Upper lobe of left lung (tissue), 6 donors: Measurements from ENCODE around the gene DIAPH3. TPM values are rescaled to one million over a fixed set of nuclear protein-coding genes. Genes with fewer than 3 reads are reported as not detected.

Experiments
- ATAC-seq, 2 donors: fragments of 200-7000 bp; cut with Tn5 transposase; one replicate each; pipeline ENCODE4 v1.9.1; 2022; ENCODE audit warnings: mild to moderate bottlenecking in 2 of 2, moderate library complexity in 2 of 2; ENCODE audit not compliant: low FRiP score in 2 of 2
- DNase-seq, 2 donors: peaks; one replicate each; pipeline ENCODE4 v3.0.0-alpha.2; 2019 to 2020
- H3K27ac ChIP-seq, 4 donors: fragments of 200-600 bp; sonication (generic); one replicate each; pipeline ENCODE4 v1.5.1; 2016 to 2019
- H3K27me3 ChIP-seq, 4 donors: fragments of 200-600 bp; sonication (generic); one replicate each; pipeline ENCODE4 v1.5.1; 2017 to 2019
- H3K36me3 ChIP-seq, 4 donors: fragments of 200-600 bp; sonication (generic); one replicate each; pipeline ENCODE4 v1.5.1; 2016 to 2019
- H3K4me1 ChIP-seq, 4 donors: fragments of 200-600 bp; sonication (generic); one replicate each; pipeline ENCODE4 v1.5.1; 2018 to 2019
- H3K4me3 ChIP-seq, 4 donors: fragments of 200-600 bp; sonication (generic); one replicate each; pipeline ENCODE4 v1.5.1; 2017 to 2019; ENCODE audit warnings: mild to moderate bottlenecking in 2 of 4, moderate library complexity in 1 of 4
- H3K9me3 ChIP-seq, 4 donors: fragments of 200-600 bp; sonication (generic); one replicate each; pipeline ENCODE4 v1.5.1; 2018 to 2019
- EP300 ChIP-seq, 4 donors: sonication (generic); formaldehyde crosslinking; IDR thresholded peaks; one replicate each; pipeline ENCODE4 v1.5.1; 2017; ENCODE audit warnings: antibody characterized with exemption in 4 of 4, control low read depth in 2 of 4
- POLR2A ChIP-seq, 4 donors: fragments of 450-650 bp; IDR thresholded peaks; one replicate each; pipeline ENCODE4 v1.5.1; 2016 to 2017; ENCODE audit warnings: antibody characterized with exemption in 4 of 4, mild to moderate bottlenecking in 2 of 4
- POLR2AphosphoS5 ChIP-seq, 2 donors: sonication (generic); formaldehyde crosslinking; IDR thresholded peaks; one replicate each; pipeline ENCODE4 v1.5.1; 2017; ENCODE audit warnings: antibody characterized with exemption in 2 of 2
- WGBS, 2 donors: methylation state at CpG; one replicate each; pipeline ENCODE4 v1.1.5; 2017 to 2018; 5-methylcytosine and 5-hydroxymethylcytosine counted together
- total RNA-seq, 6 donors: library from RNA; depleted of rRNA in 4 of 6; stranded (reverse); fragments of >200 nt in 4 of 6; gene quantifications; one replicate each; pipeline versions ENCODE4 v1.1.0 to v1.2.1, GENCODE V29; 2016 to 2021
- TF ChIP-seq, protein P1 (sequence below), 6 experiments: fragments of 450-650 bp in 4 of 6; fragments of 200-600 bp in 2 of 6; sonication (generic) in 2 of 6; IDR thresholded peaks; one replicate each; pipeline ENCODE4 v1.5.1; 2016 to 2019; ENCODE audit warnings: antibody characterized with exemption in 6 of 6
- donor health status: DM: no; HTN: no; CAD: no; lungs with moderate emphysema.
- donor health status: DM: no; HTN: yes; CAD: no; lungs with severe emphysema.

Gene DIAPH3
- total RNA-seq, 6 donors from 2014 or later, result 2.8 to 6.3 (median 5.4) TPM

DNA sequence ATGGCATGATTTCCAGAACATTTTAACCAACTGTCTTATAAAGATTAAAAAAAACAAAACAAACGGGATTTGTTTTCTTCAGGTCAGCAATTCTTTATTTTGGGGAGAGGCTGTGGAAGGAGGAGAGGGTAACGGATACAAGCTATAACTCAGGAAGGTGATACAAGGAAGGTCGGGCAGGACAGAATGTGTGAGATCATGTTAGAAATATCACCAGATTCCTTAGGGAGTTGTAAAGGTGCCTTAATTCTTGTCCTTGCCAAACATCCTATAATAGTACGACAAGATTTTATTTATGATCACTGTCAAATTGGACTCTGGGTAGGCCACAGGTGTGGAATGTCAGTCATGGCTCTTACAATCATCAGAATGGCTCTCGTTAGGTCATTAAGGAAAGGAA is 503.1 kb downstream of the DIAPH3 start:
- TF ChIP-seq POLR2AphosphoS5 (IDR thresholded peaks at IDR 0.05) (no peak), EP300 (IDR thresholded peaks at IDR 0.05) (no peak), POLR2A (IDR thresholded peaks at IDR 0.05) (no peak)
- TF ChIP-seq, protein P1, sequence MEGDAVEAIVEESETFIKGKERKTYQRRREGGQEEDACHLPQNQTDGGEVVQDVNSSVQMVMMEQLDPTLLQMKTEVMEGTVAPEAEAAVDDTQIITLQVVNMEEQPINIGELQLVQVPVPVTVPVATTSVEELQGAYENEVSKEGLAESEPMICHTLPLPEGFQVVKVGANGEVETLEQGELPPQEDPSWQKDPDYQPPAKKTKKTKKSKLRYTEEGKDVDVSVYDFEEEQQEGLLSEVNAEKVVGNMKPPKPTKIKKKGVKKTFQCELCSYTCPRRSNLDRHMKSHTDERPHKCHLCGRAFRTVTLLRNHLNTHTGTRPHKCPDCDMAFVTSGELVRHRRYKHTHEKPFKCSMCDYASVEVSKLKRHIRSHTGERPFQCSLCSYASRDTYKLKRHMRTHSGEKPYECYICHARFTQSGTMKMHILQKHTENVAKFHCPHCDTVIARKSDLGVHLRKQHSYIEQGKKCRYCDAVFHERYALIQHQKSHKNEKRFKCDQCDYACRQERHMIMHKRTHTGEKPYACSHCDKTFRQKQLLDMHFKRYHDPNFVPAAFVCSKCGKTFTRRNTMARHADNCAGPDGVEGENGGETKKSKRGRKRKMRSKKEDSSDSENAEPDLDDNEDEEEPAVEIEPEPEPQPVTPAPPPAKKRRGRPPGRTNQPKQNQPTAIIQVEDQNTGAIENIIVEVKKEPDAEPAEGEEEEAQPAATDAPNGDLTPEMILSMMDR (IDR thresholded peaks at IDR 0.05), result no peak
- no peaks in the 10 kb centered on the region for H3K36me3 ChIP-seq
- no peak overlapping the region for H3K27ac ChIP-seq
- H3K9me3 ChIP-seq, result no peaks in the 10 kb centered on the region
- ATAC-seq (no peak), DNase-seq (no peak)
- no peaks in the 10 kb centered on the region for H3K4me1 ChIP-seq
- no peak overlapping the region for H3K4me3 ChIP-seq
- H3K27me3 ChIP-seq, result no peaks in the 10 kb centered on the region
- WGBS, 2 donors, result 91 to 92% methylated on average over 5 of the region's 5 CpGs

DNA sequence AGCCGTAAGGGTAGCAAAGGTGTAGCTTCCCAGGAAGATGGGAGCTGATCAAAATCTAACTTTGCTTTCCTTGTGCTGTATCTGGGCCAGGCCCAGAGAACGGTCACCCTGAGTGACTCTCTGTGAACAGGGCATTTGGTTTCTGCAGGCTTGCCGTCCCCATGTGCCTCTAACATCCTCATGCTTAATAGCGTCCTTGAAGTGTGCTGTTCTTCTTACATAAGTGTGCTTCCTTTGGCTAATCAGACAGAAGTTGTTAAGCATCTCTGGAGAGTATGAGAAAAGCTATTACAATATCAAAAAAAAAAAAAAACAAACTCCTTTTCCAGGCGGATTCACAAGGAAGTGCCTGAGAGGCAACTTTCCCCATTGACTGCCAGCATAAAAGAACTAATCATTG is 503.7 kb downstream of the DIAPH3 start:
- H3K36me3 ChIP-seq, result no peaks in the 10 kb centered on the region
- WGBS, 2 donors, result 77 to 80% methylated on average over 5 of the region's 5 CpGs
- no peaks in the 10 kb centered on the region for H3K27me3 ChIP-seq
- no peak for DNase-seq
- H3K27ac ChIP-seq, result no peak overlapping the region
- no peaks in the 10 kb centered on the region for H3K9me3 ChIP-seq
- ATAC-seq, result no peak
- no peaks in the 10 kb centered on the region for H3K4me1 ChIP-seq
- TF ChIP-seq POLR2AphosphoS5 (IDR thresholded peaks at IDR 0.05), result no peak
- TF ChIP-seq EP300 (IDR thresholded peaks at IDR 0.05), result no peak
- no peak for TF ChIP-seq POLR2A (IDR thresholded peaks at IDR 0.05)
- TF ChIP-seq, protein P1 (IDR thresholded peaks at IDR 0.05), result no peak
- no peak overlapping the region for H3K4me3 ChIP-seq

DNA sequence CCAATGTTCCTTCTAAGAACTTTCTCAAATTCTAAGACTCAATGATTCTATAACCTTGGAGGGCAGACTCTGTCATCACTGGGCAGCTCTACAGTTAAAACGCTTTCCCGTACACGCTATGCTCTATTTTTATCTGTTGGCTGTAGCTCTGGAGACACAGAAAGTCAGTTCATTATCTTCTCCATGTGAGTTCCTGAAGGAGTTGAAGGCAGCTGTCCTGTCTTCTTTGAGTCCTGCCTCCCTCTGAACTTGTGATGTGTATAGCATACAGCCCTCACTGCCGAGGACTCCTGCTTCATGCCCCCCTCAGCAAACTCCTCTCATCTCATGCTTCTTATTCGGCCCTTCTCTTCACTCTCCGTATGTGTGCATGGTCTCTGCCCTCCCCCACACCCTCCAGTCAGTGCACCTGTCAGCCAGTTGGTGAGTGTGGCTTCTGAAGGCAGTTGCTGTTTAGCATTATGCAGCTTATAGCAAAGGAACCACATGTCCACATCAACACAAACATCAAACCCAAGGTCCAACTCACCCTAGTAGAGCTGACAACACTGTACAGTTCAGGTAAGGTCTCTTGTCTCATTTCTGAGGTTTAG is 504.9 kb downstream of the DIAPH3 start:
- ATAC-seq, result no peak
- H3K9me3 ChIP-seq, result no peaks in the 10 kb centered on the region
- 92 to 94% methylated on average over 6 of the region's 6 CpGs for WGBS, 2 donors

DNA sequence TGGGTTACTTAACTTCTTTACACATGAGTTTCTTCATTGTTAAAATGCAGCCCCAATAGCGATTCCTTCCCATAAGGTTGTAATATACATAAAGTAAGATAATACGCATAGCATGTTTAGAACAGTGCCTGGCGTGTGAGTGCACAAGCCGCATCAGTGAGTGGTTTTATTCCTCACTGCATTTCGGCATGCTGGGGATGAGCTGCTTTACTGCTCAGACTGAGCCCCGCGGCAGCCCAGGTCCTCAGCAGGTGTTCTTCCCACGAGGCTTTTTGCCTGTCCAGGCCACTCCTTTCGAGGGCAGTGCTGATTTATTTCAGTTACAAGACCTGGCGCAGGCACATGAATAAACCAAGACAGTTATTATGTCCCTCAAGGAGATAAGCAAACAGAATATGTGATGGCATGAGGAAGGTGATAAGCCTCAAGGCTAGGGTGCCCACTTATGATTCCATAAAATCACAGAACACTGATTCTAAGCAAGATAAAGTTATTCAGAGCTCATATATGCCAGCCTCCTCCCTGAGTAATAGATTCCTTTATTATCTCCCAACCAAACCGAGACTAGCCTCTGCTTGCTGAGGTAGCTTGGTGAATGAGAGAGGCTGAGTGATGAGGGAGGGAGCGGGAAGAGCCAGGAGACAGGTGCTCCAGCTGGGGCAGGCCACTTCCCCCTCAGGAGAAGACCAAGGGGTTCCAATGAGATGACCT is 505.5 kb downstream of the DIAPH3 start:
- WGBS, 2 donors, result 82% methylated on average over 12 of the region's 12 CpGs
- ATAC-seq (no peak), DNase-seq (peak in 1 of 2 donors; percentile 15)
- Histone ChIP-seq H3K4me1 (no peaks in the 10 kb centered on the region), H3K4me3 (no peak overlapping the region), H3K27ac (no peak overlapping the region), H3K27me3 (no peaks in the 10 kb centered on the region), H3K36me3 (no peaks in the 10 kb centered on the region), H3K9me3 (no peaks in the 10 kb centered on the region)
- TF ChIP-seq POLR2AphosphoS5 (IDR thresholded peaks at IDR 0.05) (no peak), EP300 (IDR thresholded peaks at IDR 0.05) (no peak), POLR2A (IDR thresholded peaks at IDR 0.05) (no peak)
- TF ChIP-seq, protein P1 (IDR thresholded peaks at IDR 0.05), result no peak

More for the DNA sequence above, 504.9 kb downstream of the DIAPH3 start:
- no peaks in the 10 kb centered on the region for H3K27me3 ChIP-seq
- no peak overlapping the region for H3K27ac ChIP-seq
- H3K36me3 ChIP-seq, result no peaks in the 10 kb centered on the region
- TF ChIP-seq POLR2A (IDR thresholded peaks at IDR 0.05), result no peak
- TF ChIP-seq POLR2AphosphoS5 (IDR thresholded peaks at IDR 0.05), result no peak
- TF ChIP-seq, protein P1 (IDR thresholded peaks at IDR 0.05), result no peak
- no peak for TF ChIP-seq EP300 (IDR thresholded peaks at IDR 0.05)
- DNase-seq, result no peak
- H3K4me3 ChIP-seq, result no peak overlapping the region
- H3K4me1 ChIP-seq, result no peaks in the 10 kb centered on the region
